NCI-H146 treated with DMSO at 0.1 percent for 48 hours (cell line): ENCODE results near the gene NUBP1.
"Not testable (repeated sequence)": the region's sequence is repeated elsewhere in the genome, so short reads cannot be mapped to it uniquely, and the experiment has no call there.

Experiments
- DNase-seq: peaks from one replicate; lab custom pipeline; 2025; ENCODE audit not compliant: unreplicated experiment; lab: John Stamatoyannopoulos, UW

NUBP1 gene

GRCh38 chr16:10751291-10751697, 7.7 kb downstream of the NUBP1 start:
- DNase-seq = no peak

GRCh38 chr16:10752843-10753523, 9.3 kb downstream of the NUBP1 start:
- DNase-seq = no peak

- DNase-seq = no peak
Measured at GRCh38 chr16:10753670-10754069, 10.0 kb downstream of the NUBP1 start.

- DNase-seq = no peak
Measured at GRCh38 chr16:10754941-10755340, 11.3 kb downstream of the NUBP1 start.

GRCh38 chr16:10756574-10756973, 12.9 kb downstream of the NUBP1 start:
- no peak for DNase-seq

- no peak for DNase-seq
Measured at GRCh38 chr16:10760858-10761257, 17.2 kb downstream of the NUBP1 start.

GRCh38 chr16:10761373-10761772, 17.7 kb downstream of the NUBP1 start:
- no peak for DNase-seq

GRCh38 chr16:10762336-10763016, 18.8 kb downstream of the NUBP1 start:
- DNase-seq = no peak

GRCh38 chr16:10763456-10763855, 19.8 kb downstream of the NUBP1 start:
- DNase-seq = no peak

GRCh38 chr16:10765772-10766171, 22.1 kb downstream of the NUBP1 start:
- DNase-seq = no peak

GRCh38 chr16:10767127-10767526, 23.5 kb downstream of the NUBP1 start:
- DNase-seq = no peak

- no peak for DNase-seq
Measured at GRCh38 chr16:10769381-10769780, 25.7 kb downstream of the NUBP1 start.

GRCh38 chr16:10770907-10771306, 27.3 kb downstream of the NUBP1 start:
- DNase-seq = no peak

- no peak for DNase-seq
Measured at GRCh38 chr16:10776280-10776679, 32.6 kb downstream of the NUBP1 start.

- DNase-seq = not testable (repeated sequence)
Measured at GRCh38 chr16:10776923-10777322, 33.3 kb downstream of the NUBP1 start.

- DNase-seq = no peak
Measured at GRCh38 chr16:10777356-10777755, 33.7 kb downstream of the NUBP1 start.

GRCh38 chr16:10779908-10780307, 36.3 kb downstream of the NUBP1 start:
- DNase-seq = not testable (repeated sequence)

GRCh38 chr16:10780628-10781027, 37.0 kb downstream of the NUBP1 start:
- no peak for DNase-seq

GRCh38 chr16:10782628-10783027, 39.0 kb downstream of the NUBP1 start:
- no peak for DNase-seq

- DNase-seq = no peak
Measured at GRCh38 chr16:10787304-10787703, 43.7 kb downstream of the NUBP1 start.

GRCh38 chr16:10788630-10789029, 45.0 kb downstream of the NUBP1 start:
- DNase-seq = not testable (repeated sequence)

GRCh38 chr16:10791048-10791447, 47.4 kb downstream of the NUBP1 start:
- DNase-seq = no peak

- DNase-seq = no peak
Measured at GRCh38 chr16:10799736-10800135, 56.1 kb downstream of the NUBP1 start.
